Measurements from ENCODE around the gene MBOAT1.

GRCh38 chr6:20118892-20119291 is 93.4 kb downstream of the MBOAT1 start:
- TF ChIP-seq EZH2 (IDR thresholded peaks at IDR 0.05) = no peak
- TF ChIP-seq POLR2AphosphoS5 (IDR thresholded peaks at IDR 0.05; ENCODE audit: borderline replicate concordance, low read depth, low read length) = no peak
- TF ChIP-seq FOXP2 (optimal IDR thresholded peaks at IDR 0.05; ENCODE audit: control extremely low read depth, extremely low read length, insufficient read depth) = no peak
